GM12891 (cell line): ENCODE measurements around the gene LAMB4.
A peak's percentile ranks its signal among the peaks of the same experiment; 100 is the strongest.

ENCODE experiments used
- DNase-seq: peaks from one replicate; pipeline ENCODE4 v3.0.0; 2011; ENCODE audit warnings: low spot score; ENCODE audit not compliant: insufficient read length
- FAIRE-seq: peaks from 2 replicates; lab custom pipeline; 2011; peaks lifted over from hg19 to GRCh38; lab: Jason Lieb, UNC
- PAX5 ChIP-seq: IDR thresholded peaks from 2 replicates; pipeline ENCODE4 v1.6.1; 2011; ENCODE audit warnings: low read length, moderate library complexity, mild to moderate bottlenecking; ENCODE audit not compliant: insufficient read depth, severe bottlenecking
- POLR2A ChIP-seq: IDR thresholded peaks from 2 replicates; pipeline ENCODE4 v1.6.1; 2011; ENCODE audit warnings: low read depth, low read length, control low read depth
- POLR2AphosphoS5 ChIP-seq: IDR thresholded peaks from 2 replicates; pipeline ENCODE4 v1.6.1; 2011; ENCODE audit warnings: low read depth, low read length, control low read depth
- POU2F2 ChIP-seq: IDR thresholded peaks from 2 replicates; pipeline ENCODE4 v1.6.1; 2011; ENCODE audit warnings: low read depth, mild to moderate bottlenecking, control low read depth, low read length, moderate library complexity
- SPI1 ChIP-seq: IDR thresholded peaks from 2 replicates; pipeline ENCODE4 v1.6.1; 2011; ENCODE audit warnings: low read depth, low read length, control low read depth
- TAF1 ChIP-seq: IDR thresholded peaks from 2 replicates; pipeline ENCODE4 v1.6.1; 2011; ENCODE audit warnings: low read depth, low read length, control low read depth

The LAMB4 gene

DNA sequence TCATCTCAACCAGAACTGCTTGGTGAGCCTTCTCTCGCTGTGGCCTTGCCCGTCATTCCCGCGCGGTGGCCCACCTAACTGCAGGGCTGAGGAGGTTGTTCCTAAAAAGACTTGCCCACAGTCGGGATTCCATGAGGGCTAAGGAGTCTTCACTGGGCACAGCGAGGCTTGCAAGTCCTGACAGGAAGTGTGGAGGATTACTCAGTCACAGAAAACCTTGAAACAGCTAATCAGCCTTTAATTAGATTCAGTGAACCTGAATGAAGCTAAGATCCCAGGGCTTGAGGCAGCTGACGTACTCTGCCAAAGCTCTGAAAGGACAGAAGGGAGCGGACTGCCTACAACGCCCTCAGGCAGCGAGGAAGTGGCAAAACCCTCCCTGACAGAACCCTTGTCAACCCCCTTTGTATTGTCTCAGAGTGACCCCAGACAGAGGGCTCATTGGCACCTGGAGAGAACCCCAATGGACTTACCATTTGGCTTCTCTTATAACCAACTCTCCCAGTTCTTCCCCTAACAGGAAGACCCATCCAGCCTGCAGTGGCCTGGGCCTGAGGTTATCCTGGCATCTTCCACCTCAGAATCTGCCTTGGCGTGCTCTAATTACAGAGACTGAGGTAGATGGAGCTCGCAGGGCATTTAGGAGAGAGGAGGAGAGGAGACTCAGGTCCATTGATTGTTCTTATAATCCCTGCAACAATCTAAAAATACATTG, 2.5 kb upstream of the LAMB4 start:
- TF ChIP-seq SPI1: no peak
- no peak for TF ChIP-seq POLR2AphosphoS5
- no peak for TF ChIP-seq TAF1
- TF ChIP-seq POU2F2: no peak
- no peak for TF ChIP-seq POLR2A
- no peak for TF ChIP-seq PAX5
- DNase-seq (no peak), FAIRE-seq (peak; percentile 58)

DNA sequence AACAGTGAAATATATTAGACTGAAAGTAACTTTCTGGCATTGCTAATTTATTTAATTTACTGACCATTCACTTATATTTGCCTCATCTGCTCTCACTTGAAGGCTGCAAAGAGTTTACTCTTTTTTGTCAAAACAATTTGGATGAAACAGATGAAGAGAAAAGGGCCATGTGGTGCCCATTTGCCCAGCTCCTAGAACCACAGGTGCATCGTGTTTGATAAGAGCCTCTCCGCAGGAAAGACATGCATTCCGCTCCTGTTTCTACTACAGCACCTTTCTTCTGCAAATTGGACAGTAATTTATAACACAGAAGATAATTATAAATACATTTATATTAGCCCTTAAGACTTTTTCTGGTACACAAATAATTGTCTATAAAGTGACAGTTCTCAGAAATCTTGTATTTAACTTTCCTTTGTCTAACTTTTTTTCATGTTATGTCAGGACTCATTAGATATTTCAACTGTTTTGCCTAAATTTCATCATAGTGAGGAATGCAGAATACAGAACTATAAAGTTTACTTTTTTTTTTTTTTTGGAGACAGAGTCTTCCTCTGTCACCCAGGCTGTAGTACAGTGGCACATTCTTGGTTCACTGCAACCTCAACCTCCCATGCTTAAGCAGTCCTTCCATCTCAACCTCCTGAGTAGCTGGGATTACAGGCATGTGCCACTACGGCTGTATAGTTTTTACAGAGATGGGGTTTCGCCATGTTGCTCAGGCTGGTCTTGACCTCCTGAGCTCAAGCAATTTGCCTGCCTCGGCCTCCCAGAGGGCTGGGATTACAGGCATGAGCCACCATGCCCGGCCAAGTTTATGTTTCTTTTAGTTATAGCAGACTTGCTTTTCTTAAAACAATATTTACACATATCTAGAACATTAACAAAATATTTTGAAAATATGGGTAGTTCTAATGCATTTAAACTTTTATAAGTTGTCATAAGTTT, 869 bp downstream of the LAMB4 start:
- FAIRE-seq (no peak), DNase-seq (no peak)
- TF ChIP-seq PAX5 (no peak), POU2F2 (no peak), POLR2AphosphoS5 (no peak), TAF1 (no peak), POLR2A (no peak), SPI1 (no peak)

DNA sequence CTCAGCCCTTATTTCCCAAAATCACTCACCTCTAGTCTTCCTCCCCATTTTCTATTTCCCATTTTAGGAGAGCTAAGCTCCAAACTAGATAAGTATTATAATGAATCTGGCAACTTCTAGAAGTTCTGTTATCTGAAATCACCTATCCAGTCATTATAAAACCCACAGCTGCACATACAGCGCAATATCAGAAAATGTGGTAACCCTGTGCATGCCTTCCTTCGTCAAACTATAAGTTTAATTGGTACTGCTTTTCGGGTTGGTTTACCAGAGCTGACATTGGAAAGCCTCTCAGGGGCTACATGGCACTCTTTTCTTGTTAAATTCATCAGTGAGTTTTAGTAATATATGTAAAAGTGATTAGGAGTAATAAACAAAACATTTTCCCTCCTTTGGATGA, 1.6 kb downstream of the LAMB4 start:
- FAIRE-seq (no peak), DNase-seq (no peak)
- TF ChIP-seq SPI1: no peak
- TF ChIP-seq PAX5: no peak
- no peak for TF ChIP-seq POU2F2
- TF ChIP-seq POLR2AphosphoS5: no peak
- TF ChIP-seq TAF1: no peak
- TF ChIP-seq POLR2A: no peak

DNA sequence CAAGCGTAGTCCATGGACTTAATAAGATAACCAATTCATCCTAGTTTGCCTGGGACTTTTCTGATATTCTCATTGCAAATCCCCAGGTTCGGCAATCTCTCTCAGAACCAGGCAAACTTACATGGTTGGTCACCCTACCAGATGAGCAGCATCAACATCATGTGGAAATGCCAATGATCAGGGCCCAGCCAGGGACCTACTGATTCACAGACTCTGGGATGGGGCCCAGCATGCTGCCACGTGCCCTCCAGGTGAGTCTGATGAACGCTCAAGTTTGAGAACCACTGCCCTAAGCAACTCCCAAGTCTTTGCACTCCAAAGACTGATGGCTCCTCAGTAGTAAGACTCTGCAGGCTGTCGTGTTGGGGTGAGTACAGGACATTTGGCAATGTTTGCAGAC, 2.7 kb downstream of the LAMB4 start:
- no peak for TF ChIP-seq POU2F2
- no peak for DNase-seq
- FAIRE-seq: no peak

DNA sequence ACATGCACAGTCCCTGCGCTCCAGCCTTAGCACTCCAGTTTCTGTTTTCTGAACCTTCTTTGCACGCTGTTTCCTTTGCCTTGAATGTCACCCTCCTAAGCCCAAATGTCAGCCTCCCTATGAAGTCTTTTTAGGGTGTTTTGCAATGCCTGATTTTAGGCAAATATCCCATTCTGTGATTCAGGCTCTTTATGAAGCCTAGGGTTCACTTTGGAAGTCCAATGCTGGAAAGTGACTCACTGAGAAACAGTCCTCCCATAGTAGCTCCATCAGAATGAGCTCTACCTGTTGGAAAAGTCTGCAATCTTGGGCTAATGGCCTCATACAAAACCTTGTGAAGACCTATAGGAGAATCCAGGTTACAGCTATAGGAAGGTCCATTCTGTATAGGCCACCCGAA, 5.3 kb downstream of the LAMB4 start:
- no peak for TF ChIP-seq PAX5
- TF ChIP-seq POLR2AphosphoS5: no peak
- TF ChIP-seq POU2F2: no peak
- no peak for TF ChIP-seq TAF1
- DNase-seq (no peak), FAIRE-seq (no peak)

DNA sequence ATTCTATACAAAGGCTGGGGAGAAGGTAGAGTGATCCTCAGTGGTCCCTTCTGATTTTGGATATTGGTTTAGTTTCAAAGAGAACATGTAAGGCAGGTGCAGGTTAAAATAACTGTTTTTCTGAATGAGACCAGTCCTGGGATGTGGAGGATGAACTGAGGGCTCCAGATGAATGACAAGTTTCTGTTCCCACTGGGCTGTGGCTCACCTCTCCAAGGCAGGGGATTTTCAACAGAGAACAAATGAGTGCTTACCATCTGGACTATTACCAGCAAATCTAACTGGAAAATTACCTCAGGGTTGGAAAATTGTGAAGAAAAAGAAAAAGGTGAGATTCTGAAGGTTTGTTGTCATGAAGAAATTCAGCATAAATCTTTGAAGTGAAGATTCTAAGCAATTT, 8.0 kb downstream of the LAMB4 start:
- no peak for FAIRE-seq
- DNase-seq: no peak
- TF ChIP-seq SPI1 (peak; percentile 56), POU2F2 (no peak)

DNA sequence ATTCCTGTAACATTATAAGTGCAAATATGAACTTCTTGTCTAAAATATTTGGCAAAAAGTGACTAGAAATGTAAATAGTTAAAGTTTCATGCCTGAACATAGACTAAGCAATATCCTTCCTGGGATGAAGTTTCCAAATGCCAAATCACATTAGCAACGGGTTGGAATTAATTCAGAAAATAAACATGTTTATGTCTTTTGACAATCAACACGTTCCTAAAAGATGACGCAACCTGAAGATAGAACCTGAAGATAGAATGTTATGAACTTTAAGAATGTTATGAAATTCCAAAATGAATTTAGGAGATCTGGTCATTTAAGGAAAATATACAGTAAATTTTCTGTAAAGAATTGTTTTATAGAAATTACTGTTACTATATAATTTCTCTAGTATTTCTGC, 9.2 kb downstream of the LAMB4 start:
- TF ChIP-seq POLR2AphosphoS5: no peak
- TF ChIP-seq SPI1: no peak
- TF ChIP-seq POU2F2: no peak
- no peak for TF ChIP-seq POLR2A
- no peak for TF ChIP-seq TAF1
- TF ChIP-seq PAX5: no peak
- no peak for DNase-seq

DNA sequence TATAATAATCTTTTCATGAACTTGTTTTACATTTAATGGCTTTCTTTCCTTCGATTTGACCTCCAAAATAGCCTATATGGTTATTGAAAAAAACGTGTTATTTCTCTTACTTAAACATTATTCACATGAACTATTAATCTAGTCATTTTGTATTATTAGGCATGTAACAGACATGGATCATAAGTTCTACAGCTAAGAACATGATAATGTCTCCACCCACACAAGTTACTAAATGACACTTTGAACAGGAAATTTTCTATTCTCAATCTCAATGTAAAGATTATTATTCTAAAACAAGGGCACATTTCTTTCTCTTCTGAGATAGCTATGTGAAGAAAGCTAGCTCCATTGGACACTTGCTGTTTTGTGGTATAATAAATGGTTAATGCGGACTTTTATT, 10.0 kb downstream of the LAMB4 start:
- no peak for TF ChIP-seq TAF1
- TF ChIP-seq SPI1: no peak
- TF ChIP-seq POU2F2: no peak
- TF ChIP-seq POLR2A: no peak
- no peak for TF ChIP-seq POLR2AphosphoS5
- TF ChIP-seq PAX5: no peak
- DNase-seq: no peak
- FAIRE-seq: peak; percentile 26

More for the DNA sequence above, 9.2 kb downstream of the LAMB4 start:
- no peak for FAIRE-seq

DNA sequence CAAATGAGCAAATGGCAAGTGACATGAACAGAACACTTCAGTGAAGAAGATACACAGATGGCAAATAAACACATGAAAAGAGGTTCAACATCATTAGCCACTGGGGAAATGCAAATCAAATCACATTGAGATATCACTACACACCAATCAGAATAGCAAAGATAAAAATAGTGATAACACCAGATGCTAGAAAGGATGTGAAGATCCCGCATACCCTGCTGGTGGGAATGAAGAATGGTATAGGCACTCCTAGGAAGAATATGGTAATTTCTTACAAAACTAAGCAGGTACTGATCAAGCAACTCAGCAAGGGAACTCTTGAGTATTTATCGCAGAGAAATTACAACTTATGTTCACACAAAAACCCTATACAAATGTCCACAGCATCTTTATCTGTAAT, 11.2 kb downstream of the LAMB4 start:
- DNase-seq (no peak), FAIRE-seq (no peak)
- TF ChIP-seq PAX5 (no peak), SPI1 (no peak), POU2F2 (no peak), POLR2AphosphoS5 (no peak), TAF1 (no peak), POLR2A (no peak)
